Esophagus (tissue), 2 donors: Measurements from ENCODE around the gene OLFM1. TPM values are rescaled to one million over a fixed set of nuclear protein-coding genes. Genes with fewer than 3 reads are reported as not detected.

Source experiments
- H3K27ac ChIP-seq, 2 donors: one replicate each; pipeline ENCODE4 v1.5.1; 2013; ENCODE audit warnings: low read depth in 2 of 2, mild to moderate bottlenecking in 2 of 2, inconsistent platforms in 1 of 2, low read length in 1 of 2, moderate library complexity in 1 of 2
- H3K27me3 ChIP-seq, 2 donors: one replicate each; pipeline ENCODE4 v1.6.1; 2013; ENCODE audit warnings: low read length in 2 of 2, control low read depth in 1 of 2, mild to moderate bottlenecking in 1 of 2; ENCODE audit not compliant: insufficient read depth in 2 of 2, control insufficient read depth in 1 of 2
- H3K36me3 ChIP-seq, 2 donors: one replicate each; pipeline ENCODE4 v1.6.1; 2013; ENCODE audit warnings: low read length in 1 of 2; ENCODE audit not compliant: control insufficient read depth in 2 of 2, insufficient read depth in 2 of 2
- H3K4me1 ChIP-seq, 2 donors: one replicate each; pipeline ENCODE4 v1.6.1; 2013; ENCODE audit warnings: low read length in 1 of 2; ENCODE audit not compliant: control insufficient read depth in 2 of 2, insufficient read depth in 2 of 2
- H3K4me3 ChIP-seq, 2 donors: one replicate each; pipeline ENCODE4 v1.5.1; 2013; ENCODE audit warnings: low read length in 2 of 2, mild to moderate bottlenecking in 2 of 2, low read depth in 1 of 2, moderate library complexity in 1 of 2
- H3K9me3 ChIP-seq, 2 donors: one replicate each; pipeline ENCODE4 v1.6.1; 2013; ENCODE audit warnings: mild to moderate bottlenecking in 2 of 2, low read depth in 1 of 2, low read length in 1 of 2, moderate library complexity in 1 of 2; ENCODE audit not compliant: control insufficient read depth in 2 of 2, insufficient read depth in 1 of 2
- WGBS, 2 donors: extraction: QIAGEN DNeasy Blood & Tissue Kit; methylation state at CpG; one replicate each; pipeline ENCODE4 v1.1.7; 2013; 5-methylcytosine and 5-hydroxymethylcytosine counted together
- polyA plus RNA-seq, 2 donors: library from polyadenylated mRNA; stranded (reverse); fragments of 200-250 nt; gene quantifications; one replicate each; pipeline ENCODE4 v1.2.3, GENCODE V29; 2013
- donor health status: healthy with polysubstance abuse.
- donor health status: Bipolar disorder and iron deficiency.

OLFM1 gene
- polyA plus RNA-seq, 2 donors = 2.3 to 4.8 TPM

- peaks cover 0 to 2% of the 10 kb centered on the region in 2 donors for H3K9me3 ChIP-seq
- WGBS, 2 donors = 88% methylated on average over 12 of the region's 12 CpGs
- H3K27me3 ChIP-seq = peaks cover 0 to 3% of the 10 kb centered on the region in 2 donors
- no peak overlapping the region for H3K4me3 ChIP-seq
- H3K27ac ChIP-seq = no peak overlapping the region
- no peaks in the 10 kb centered on the region for H3K4me1 ChIP-seq
- H3K36me3 ChIP-seq = no peaks in the 10 kb centered on the region
These were observed 40.6 kb upstream of the OLFM1 start for GRCh38 chr9:135046739-135047350.

- no peak overlapping the region for H3K27ac ChIP-seq
- H3K27me3 ChIP-seq = peaks cover 3% of the 10 kb centered on the region in 2 donors
- WGBS, 2 donors = 85 to 87% methylated on average over 5 of the region's 5 CpGs
- H3K9me3 ChIP-seq = peaks cover 0 to 4% of the 10 kb centered on the region in 2 donors
- H3K4me3 ChIP-seq = no peak overlapping the region
- no peaks in the 10 kb centered on the region for H3K36me3 ChIP-seq
- no peaks in the 10 kb centered on the region for H3K4me1 ChIP-seq
These were observed 39.9 kb upstream of the OLFM1 start for GRCh38 chr9:135047521-135047920.

DNA sequence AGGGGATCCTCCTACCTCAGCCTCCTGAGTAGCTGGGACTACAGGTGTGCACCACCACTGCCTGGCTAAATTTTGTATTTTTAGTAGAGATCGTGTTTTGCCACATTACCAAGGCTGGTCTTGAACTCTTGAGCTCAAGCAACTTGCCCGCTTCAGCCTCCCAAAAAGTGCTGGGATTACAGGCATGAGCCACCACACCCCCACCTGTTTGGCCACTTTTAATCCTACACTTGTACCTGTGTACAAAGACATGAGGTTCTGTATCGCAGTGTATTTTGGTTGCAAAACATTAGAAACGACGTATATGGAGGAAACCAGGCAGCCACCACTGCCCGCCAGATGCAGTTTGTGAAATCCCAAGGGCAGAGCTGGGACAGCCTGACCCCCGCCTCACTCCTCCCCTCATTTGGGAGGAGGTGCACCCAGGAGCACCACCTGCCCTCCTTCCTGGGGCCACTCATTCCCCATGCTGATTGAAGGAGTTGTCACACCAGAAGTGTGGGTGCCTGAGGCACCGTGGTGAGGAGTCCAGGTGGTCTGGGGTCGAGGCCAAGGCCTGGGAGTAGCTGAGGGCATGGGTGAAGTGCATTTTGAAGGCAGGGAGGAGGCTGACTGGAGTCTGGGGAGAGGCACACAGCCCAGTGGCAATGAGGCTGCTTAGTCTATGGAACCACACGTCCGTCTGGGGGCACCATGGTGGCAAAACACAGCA is 39.3 kb upstream of the OLFM1 start:
- 71 to 74% methylated on average over 11 of the region's 11 CpGs for WGBS, 2 donors
- H3K27me3 ChIP-seq = peaks cover 3% of the 10 kb centered on the region in 2 donors
- H3K36me3 ChIP-seq = no peaks in the 10 kb centered on the region
- peaks cover 0 to 3% of the 10 kb centered on the region in 2 donors for H3K9me3 ChIP-seq
- no peaks in the 10 kb centered on the region for H3K4me1 ChIP-seq
- no peak overlapping the region for H3K27ac ChIP-seq
- no peak overlapping the region for H3K4me3 ChIP-seq

DNA sequence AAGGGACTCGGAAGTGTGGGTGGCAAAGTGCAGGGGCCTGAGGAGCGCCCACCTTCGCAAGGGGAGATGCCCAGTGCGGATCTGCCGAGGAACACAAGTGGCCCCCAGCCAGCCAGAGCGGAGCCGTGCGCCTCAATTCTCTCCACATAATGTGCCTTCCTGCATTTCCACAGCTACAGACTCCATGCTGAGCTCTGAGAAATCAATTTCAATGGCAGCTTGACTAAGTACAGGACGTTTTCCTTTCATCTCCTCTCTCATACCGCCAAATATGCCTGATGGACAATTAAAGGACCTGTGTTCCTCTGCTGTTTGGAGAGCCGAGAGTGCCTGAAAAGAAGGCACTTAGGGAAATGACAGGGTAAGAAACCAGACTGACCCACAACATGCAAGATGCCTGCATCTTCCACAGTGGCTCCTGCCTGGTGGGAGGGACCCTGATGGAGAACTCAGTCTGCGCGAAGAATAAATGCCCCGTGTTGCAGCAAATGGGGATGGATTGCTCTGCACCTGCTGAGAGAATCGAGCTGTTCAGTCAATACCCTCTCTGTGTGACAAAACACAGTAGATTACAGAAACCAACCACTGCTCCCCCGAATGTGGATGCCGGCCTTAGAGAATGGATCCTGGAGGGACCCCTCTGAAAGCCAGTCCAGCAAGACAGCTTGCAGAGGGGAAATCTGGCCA is 38.6 kb upstream of the OLFM1 start:
- H3K9me3 ChIP-seq = peaks cover 0 to 5% of the 10 kb centered on the region in 2 donors
- H3K27me3 ChIP-seq = peaks cover 3 to 6% of the 10 kb centered on the region in 2 donors
- H3K4me1 ChIP-seq = no peaks in the 10 kb centered on the region
- H3K4me3 ChIP-seq = no peak overlapping the region
- no peaks in the 10 kb centered on the region for H3K36me3 ChIP-seq
- H3K27ac ChIP-seq = no peak overlapping the region
- WGBS, 2 donors = 69 to 78% methylated on average over 17 of the region's 17 CpGs

DNA sequence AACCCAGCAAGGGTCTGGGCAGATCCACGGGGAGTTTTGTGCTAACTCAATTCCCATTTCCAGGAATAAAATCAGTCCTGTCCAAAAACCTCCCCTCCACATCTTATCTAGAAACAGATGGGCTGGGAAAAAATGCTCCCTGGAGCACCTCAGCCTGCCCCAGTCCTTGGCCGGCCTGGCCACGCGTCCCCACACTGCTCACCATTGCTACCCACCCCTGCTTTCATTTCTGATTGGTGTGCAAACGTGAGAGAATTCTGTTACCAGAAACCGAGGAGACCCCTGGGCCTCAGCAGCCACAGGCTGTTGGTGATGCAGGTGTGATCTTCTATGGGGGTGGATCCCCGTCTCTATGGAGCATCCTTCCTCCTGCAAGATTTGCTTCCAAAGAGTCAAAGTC is 38.0 kb upstream of the OLFM1 start:
- Histone ChIP-seq H3K27me3 (peaks cover 3 to 6% of the 10 kb centered on the region in 2 donors), H3K9me3 (peaks cover 0 to 5% of the 10 kb centered on the region in 2 donors), H3K4me1 (no peaks in the 10 kb centered on the region), H3K36me3 (no peaks in the 10 kb centered on the region), H3K4me3 (no peak overlapping the region), H3K27ac (no peak overlapping the region)
- WGBS, 2 donors = 69 to 72% methylated on average over 7 of the region's 7 CpGs

DNA sequence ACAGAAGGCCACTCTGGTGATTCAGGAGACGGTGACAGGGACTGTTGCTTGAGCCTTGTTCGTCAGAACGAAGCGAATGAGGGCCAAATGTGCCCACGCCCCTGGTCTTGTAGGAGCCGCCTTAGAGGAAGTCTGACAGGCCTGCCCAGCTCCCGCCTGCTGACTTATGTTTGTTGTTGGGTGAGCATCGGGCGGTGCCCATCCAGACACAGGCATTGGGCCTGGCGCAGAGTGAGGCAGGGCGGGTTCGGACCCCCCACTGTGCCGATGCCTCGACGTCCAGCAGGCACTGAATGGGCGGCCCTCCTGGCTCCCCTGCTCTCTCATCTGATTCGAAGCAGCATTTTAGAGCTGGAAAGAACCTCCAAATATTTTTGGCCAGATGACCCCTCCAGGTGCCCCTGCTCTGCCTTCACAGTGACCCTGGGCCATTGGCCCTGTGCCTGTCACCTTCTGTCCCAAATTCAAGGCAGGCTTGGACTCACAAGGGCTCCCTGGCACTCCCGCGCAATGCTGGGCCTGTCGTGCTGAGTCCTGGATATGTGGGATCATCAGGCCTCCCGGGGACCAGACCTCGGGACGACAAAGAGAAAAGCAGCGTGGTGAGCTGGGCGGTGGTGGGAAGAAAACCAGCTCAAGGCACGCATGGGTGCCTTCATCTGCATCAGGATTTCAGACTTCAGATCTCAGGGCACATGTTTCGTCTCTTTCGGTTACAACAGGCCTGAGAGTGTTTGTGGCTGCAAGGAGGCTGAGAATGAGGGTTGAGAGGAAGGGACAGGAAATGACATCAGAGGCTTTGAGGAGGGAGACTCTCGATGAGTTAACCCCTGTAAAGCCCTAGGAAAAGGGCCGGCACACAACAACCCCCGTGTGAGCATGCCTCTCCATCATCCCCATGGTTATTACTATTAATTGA is 37.1 kb upstream of the OLFM1 start:
- peaks cover 3 to 6% of the 10 kb centered on the region in 2 donors for H3K27me3 ChIP-seq
- peaks cover 0 to 5% of the 10 kb centered on the region in 2 donors for H3K9me3 ChIP-seq
- no peak overlapping the region for H3K27ac ChIP-seq
- no peaks in the 10 kb centered on the region for H3K36me3 ChIP-seq
- no peak overlapping the region for H3K4me3 ChIP-seq
- H3K4me1 ChIP-seq = no peaks in the 10 kb centered on the region
- WGBS, 2 donors = 81 to 86% methylated on average over 30 to 31 of the region's 31 CpGs

DNA sequence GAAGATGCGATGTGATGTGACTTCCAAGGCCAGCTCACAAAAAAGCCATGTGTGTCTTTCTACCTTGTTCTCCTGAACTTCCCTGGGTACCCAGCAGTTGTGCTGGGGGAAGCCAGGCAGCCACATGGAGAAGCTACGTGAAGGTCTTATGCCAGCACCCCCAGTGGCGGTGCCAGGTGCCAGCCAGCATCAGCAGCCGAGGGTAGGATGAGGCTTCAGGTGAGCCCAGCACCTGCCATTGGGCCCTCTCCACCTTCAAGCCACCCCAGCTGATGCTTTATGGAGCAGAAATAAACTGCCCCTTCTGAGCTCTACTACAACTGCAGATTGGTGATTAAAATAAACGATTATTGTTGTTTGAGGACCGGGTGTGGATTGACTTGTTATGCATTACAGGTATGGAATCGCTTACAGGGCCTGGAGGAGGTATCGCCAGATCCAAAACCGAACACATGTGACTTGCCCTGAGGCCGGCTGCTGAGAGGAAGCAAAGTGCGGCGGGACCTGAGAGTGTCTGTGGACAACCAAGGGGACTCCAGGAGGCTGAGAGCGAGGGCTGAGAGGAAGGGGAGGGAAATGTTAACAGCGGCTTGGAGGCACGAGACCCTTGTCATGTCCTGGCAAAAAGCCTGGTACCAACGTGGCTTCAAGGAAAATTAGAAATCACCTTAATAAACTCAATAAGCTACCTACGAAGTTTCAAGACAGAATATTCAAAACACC is 36.0 kb upstream of the OLFM1 start:
- Histone ChIP-seq H3K27me3 (peaks cover 0 to 6% of the 10 kb centered on the region in 2 donors), H3K4me3 (no peak overlapping the region), H3K4me1 (no peaks in the 10 kb centered on the region), H3K27ac (no peak overlapping the region), H3K9me3 (peaks cover 0 to 5% of the 10 kb centered on the region in 2 donors), H3K36me3 (no peaks in the 10 kb centered on the region)
- WGBS, 2 donors = 81 to 87% methylated on average over 17 of the region's 17 CpGs

DNA sequence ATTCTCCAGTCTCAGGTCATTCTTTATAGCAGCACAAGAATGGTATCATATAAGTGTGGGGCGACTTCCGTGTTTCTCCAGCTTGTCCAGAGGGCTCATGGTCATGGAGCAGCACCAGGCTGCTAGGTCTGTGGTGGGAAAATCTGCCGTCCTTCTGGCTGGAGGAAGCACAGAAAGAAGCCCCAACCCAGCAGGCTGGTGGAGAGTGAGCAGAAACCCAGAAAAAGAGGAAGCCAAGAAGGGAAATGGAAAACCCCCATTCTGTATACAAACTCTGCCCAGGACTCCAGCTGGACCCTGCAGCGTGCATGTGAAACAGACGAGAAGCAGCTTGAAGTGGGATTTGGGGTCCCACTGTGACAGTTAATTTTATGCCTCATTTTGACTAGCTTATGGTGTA is 34.3 kb upstream of the OLFM1 start:
- H3K9me3 ChIP-seq = peaks cover 0 to 5% of the 10 kb centered on the region in 2 donors
- H3K27me3 ChIP-seq = peaks cover 0 to 6% of the 10 kb centered on the region in 2 donors
- H3K27ac ChIP-seq = no peak overlapping the region
- 69 to 73% methylated on average over 5 of the region's 5 CpGs for WGBS, 2 donors
- H3K4me3 ChIP-seq = no peak overlapping the region
- H3K36me3 ChIP-seq = no peaks in the 10 kb centered on the region
- H3K4me1 ChIP-seq = no peaks in the 10 kb centered on the region
